HG02885 (cell line): ENCODE measurements around the gene CGB7.

Experiments used
- ATAC-seq: cut with Tn5 transposase; IDR thresholded peaks from one replicate; pipeline ENCODE4 v1.9.1; 2021; ENCODE audit warnings: mild to moderate bottlenecking; ENCODE audit not compliant: unreplicated experiment, poor library complexity

CGB7 gene

GRCh38 chr19:49017666-49018351 is 39.7 kb downstream of the CGB7 start:
- no peak for ATAC-seq

- ATAC-seq: no peak
Observed at GRCh38 chr19:49017041-49017665, 40.4 kb downstream of the CGB7 start, which contains the start of gene LHB. TSS of gene LHB (minus strand) at chr19:49017091. CDS start at chr19:49017081, 10 bp downstream.

GRCh38 chr19:49016067-49016839 is 41.3 kb downstream of the CGB7 start:
- no peak for ATAC-seq

GRCh38 chr19:49014870-49015255 is 42.7 kb downstream of the CGB7 start:
- no peak for ATAC-seq

GRCh38 chr19:49014123-49014869 is 43.3 kb downstream of the CGB7 start:
- ATAC-seq: no peak

- ATAC-seq: no peak
Observed at GRCh38 chr19:49011194-49011593, 46.4 kb downstream of the CGB7 start.

GRCh38 chr19:49010453-49010852 is 47.1 kb downstream of the CGB7 start:
- ATAC-seq: no peak

GRCh38 chr19:49009828-49010227 is 47.7 kb downstream of the CGB7 start:
- no peak for ATAC-seq

- ATAC-seq: no peak
Observed at GRCh38 chr19:49006905-49007304, 50.6 kb downstream of the CGB7 start.

- ATAC-seq: no peak
Observed at GRCh38 chr19:49004964-49005614, 52.5 kb downstream of the CGB7 start.
